HG03520 (cell line): ENCODE measurements around the gene TRAPPC2B.

Experiments used
- ATAC-seq: cut with Tn5 transposase; IDR thresholded peaks from one replicate; pipeline ENCODE4 v1.9.1; 2021; ENCODE audit warnings: mild to moderate bottlenecking, moderate library complexity; ENCODE audit not compliant: unreplicated experiment

Gene TRAPPC2B

DNA sequence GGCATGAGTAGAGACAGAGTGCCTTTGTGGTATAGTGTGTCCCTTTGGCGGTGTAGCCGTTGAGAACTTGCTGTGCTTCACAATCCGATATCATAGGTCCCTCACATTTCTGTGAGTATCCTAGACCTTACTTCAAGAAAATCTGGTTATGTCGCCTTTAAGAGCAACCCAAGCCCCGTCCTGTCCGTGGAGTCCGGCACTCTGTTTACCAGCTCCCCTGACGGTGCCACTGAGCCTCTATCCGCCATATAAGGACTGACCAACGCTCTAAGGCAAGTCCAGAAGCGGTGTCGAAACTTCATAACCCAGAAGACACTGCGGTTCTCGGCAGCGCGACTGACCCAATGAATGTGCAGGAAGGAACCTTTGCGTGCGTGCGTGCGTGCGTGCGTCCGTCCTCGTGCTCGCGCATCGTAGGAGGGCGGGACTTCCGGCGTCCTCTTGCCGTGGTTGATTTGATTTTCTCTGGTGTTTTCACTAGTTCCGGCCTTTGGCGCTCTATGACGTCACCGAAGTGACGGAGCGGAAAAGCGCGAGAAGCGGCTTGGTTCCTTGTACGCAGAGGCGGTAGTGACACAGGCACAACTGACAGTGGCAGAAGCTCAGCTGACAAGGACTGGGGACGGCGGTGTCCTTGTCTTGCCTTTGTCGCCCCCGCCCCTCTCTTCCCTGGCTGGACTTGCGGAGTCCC lies at the start of gene TRAPPC2B, which contains the start of gene ZNF547:
Gene TRAPPC2B (plus strand): TSS at position 555 of the 691 bp plus-strand sequence. CDS start 1,283 bp downstream, outside the sequence.
Gene ZNF547 (plus strand): TSS at position 555 of the 691 bp plus-strand sequence. CDS start 5,005 bp downstream, outside the sequence.
- ATAC-seq, result peak; percentile 91

DNA sequence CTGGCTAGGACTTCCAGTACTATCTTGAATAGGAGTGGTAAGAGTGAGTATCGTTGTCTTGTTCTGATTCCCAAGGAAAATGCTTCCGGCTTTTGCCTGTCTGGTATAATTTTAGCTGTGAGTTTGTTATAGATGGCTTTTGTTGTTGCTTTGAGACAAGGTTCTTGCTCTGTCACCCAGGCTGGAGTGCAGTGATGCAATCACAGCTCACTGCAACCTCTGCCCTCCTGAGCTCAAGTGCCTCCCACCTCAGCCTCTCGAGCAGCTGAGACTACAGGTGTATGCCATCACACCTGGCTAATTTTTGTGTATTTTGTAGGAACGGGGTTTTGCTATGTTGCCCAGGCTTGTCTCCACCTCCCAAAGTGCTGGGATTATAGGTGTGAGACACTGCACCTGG lies 49.2 kb upstream of the TRAPPC2B start:
- no peak for ATAC-seq

DNA sequence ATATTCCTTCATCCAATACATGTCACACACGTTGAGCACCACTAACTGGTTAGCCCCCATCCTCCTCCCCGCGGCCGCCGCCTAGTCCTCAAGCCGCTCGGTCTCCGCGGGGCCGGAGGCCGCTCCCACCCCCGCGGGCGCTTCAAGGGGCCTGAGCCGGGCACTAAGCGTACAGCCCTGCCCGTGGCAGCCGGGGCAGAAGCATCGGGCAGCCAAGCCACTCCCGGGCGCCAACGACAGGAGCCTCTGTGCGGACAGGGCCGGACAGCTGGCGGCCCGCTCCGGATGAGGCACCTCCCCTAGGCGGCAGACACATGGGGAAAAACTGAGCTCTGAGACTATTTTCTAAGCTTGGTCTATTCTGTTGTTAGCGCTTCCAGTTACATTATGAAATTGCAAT lies 45.8 kb upstream of the TRAPPC2B start:
- no peak for ATAC-seq

DNA sequence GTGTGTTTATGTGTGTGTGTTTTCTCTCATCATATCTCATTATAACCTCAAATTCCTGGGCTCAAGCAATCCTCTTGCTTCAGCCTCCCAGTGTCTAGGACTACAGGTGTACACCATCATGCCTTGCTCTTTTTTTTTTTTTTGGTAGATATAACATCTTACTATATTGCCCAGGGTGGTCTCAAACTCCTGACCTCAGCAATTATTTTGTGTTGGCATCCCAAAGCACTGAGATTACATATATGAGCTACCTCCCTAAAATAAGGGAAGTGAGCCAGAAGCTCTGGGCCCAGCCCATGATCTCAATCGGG lies 43.5 kb upstream of the TRAPPC2B start:
- ATAC-seq, result no peak

GRCh38 chr19:57320180-57321084 lies 42.9 kb upstream of the TRAPPC2B start, which contains the start of gene ZNF543:
TSS of gene ZNF543 (plus strand) at chr19:57320472. CDS start at chr19:57320854, 382 bp downstream.
- peak; percentile 95 for ATAC-seq

GRCh38 chr19:57321116-57321515 lies 42.2 kb upstream of the TRAPPC2B start:
- no peak for ATAC-seq

DNA sequence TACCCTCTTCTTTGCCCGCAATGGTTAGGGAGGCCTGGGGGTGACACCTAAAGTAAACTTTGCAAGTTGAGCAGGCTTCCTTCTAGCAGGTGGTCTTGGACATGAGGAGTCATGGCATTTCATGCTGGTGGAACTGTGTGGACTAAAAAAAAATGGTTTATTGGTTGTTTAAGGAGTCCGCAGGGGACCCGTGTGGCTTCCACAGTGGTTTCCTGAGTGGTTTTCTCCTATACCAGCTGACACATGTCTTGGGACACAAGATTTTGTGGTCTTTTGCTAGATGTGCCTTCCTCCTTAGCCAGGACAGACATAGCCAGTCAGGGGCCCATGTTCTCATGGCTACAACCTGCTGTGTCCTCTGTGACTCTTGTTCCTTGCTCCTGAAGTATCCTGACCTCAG lies 41.6 kb upstream of the TRAPPC2B start:
- ATAC-seq, result no peak

GRCh38 chr19:57324992-57325391 lies 38.4 kb upstream of the TRAPPC2B start:
- ATAC-seq, result no peak

DNA sequence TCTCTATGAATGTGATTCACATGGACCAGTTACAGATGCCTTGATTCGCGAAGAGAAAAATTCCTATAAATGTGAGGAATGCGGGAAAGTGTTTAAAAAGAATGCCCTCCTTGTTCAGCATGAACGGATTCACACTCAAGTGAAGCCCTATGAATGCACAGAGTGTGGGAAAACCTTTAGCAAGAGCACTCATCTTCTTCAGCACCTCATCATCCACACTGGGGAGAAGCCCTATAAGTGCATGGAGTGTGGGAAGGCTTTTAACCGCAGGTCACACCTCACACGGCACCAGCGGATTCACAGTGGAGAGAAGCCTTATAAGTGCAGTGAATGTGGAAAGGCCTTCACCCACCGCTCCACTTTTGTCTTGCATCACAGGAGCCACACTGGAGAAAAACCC lies 35.4 kb upstream of the TRAPPC2B start:
- ATAC-seq, result no peak

DNA sequence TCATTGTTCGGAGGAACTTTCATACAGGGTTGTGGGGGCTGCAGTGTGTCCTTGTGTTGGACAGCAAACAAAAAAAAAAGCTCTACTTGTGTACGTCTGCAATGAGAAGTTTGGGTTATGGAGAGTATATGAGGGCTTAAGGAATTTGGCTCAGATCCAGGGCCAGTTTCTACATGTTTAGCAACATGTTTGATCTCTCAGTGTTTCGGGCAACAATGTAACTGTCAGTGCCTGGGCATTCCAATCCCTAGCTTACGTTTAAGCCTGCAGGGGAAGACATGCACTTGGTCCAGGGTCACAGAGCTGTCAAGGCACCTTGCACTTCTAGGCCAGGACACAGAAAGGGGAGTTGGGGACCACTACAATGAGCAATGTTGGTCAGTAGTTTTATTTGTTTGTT lies 29.2 kb upstream of the TRAPPC2B start:
- ATAC-seq, result no peak

DNA sequence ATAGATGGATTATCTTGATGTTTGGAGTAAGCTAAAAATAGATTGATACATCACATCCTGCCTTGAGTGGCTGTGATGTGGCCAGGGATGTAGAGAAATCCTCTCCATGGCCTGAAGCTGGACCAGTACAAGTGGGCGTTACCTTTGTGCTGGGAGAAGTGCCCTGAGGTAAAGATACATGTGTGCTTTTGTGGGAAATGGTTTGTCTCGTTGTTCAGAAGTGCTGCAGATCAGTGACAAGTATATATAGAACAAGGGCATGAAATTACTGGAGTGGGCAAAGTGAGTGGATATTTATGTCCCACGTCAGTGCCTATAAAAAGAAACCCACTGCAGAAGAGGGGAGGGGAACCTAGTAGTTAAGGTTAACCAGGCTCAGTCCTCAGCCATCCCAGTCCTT lies 24.5 kb upstream of the TRAPPC2B start:
- ATAC-seq, result no peak

DNA sequence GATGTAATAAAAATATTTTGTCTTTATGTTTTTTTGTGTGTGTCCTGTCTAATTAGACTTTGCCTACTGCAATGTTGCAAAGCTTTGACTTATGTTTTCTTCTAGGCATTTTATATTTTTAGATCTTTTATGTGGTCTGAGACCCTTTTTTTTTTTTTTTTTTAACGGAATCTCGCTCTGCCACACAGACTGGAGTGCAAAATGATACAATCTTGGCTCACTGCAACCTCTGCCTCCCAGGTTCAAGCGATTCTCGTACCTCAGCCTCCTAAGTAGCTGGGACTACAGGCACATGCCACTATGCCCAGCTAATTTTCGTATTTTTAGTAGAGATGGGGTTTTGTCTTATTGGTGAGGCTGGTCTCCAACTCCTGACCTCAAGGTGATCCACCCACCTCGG lies 20.8 kb upstream of the TRAPPC2B start:
- ATAC-seq, result no peak

DNA sequence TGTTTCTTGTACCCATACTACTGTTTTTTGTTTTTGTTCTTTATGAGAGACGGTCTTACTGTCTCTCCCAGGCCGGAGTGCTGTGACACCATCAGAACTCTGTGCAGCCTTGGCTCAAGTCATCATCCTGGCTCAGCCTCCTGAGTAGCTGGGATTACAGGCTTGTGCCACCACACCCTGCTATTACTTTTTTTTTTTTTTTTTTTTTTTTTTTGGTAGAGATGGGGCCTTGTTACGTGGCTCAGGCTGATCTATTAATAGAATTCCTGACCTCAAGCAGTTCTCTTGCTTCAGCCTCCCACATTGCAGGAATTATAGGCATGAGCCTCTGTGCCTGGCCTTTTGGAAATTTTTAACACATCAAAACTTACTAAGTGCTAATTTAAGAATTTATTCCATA lies 15.2 kb upstream of the TRAPPC2B start:
- no peak for ATAC-seq

DNA sequence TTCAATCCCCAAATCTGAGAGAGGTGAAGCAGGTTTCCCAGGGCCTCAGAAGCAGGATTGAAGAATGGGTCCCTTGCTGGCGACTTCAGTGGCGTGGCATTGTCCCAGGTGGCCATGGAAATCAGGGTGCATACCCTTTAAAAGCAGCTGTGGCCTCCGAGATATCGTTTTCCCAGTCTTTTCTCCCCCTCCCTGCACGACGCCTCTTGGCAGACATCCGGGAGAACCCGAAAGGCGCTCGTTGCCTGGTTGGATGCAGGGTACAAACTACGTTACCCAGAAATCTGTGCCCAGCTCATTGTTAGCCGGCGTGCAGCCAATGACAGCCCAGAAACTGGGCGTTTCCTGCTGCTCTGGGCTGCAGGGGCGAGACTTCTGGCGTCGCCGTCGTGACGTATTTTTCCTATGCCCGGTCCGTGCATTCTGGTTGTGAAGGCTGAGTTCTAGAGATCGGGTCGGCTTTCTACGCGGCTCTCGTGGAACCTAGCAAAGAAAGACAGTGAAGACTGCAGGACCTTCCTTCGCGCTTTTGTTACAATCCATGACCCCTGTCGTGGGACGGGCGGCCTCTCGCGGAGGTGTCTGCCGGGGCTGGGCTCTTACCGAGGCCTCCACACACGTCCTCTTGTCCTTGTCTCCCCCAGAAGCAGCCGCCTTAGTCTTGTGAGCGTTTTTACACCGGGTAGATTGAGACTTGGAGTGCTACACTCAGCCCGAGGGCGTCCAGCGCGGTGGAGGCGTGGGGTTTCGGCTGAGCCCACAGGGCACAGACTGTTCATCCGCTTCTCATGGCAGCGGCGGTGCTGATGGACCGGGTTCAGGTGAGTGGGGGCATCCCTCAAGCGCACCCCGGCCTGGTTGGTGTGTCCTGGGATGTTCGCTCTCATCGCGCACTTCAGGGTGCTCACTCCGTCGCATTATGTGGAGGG lies 12.2 kb upstream of the TRAPPC2B start, which contains the start of gene ZNF304:
Gene ZNF304 (plus strand): TSS at position 395 of the 929 bp plus-strand sequence. CDS start 394 bp downstream, at position 789.
- ATAC-seq, result peak; percentile 89

- no peak for ATAC-seq
Measured at GRCh38 chr19:57351867-57352266, 11.5 kb upstream of the TRAPPC2B start.

DNA sequence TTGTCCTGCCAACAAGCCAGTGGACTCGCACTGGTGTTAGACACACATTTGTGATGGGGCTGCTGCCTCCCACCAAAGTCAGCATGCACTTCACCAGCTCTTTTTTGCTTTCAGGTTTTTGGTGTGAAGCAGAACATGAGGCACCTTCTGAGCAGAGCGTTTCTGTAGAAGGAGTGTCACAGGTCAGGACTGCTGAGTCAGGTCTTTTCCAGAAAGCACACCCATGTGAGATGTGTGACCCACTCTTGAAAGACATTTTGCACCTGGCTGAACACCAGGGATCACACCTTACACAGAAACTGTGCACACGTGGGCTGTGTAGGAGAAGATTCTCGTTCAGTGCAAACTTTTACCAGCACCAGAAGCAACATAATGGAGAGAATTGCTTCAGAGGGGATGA lies 7.4 kb upstream of the TRAPPC2B start:
- no peak for ATAC-seq

- no peak for ATAC-seq
Measured at GRCh38 chr19:57357406-57357805, 5.9 kb upstream of the TRAPPC2B start.

GRCh38 chr19:57359300-57359699 lies 4.1 kb upstream of the TRAPPC2B start:
- no peak for ATAC-seq

- ATAC-seq, result no peak
Measured at GRCh38 chr19:57362419-57362818, 932 bp upstream of the TRAPPC2B start.

DNA sequence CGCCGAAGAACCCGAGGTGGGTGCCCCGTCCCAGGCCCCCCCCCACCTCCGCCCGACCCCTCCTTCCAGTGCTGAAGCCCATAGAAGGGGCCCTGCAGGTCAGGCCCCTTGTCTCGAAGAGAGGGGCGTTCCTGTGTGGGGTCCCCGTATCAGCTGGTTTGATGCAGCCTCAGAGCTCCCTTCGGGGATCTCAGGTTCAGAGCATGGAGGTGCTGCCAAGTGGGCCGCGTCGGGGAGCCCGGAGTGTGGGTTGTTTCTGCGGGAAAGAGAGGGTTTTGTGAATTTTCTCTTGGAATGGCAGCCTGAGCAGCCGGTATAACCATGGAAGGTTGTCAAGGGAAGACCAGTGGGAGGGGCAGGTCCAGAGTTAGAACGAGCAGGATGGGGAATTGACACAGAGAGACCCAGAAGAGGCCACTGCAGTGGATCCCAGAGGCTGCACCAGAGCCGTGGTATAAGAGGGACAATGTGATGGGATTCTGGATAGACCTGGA lies 384 bp downstream of the TRAPPC2B start:
- no peak for ATAC-seq

DNA sequence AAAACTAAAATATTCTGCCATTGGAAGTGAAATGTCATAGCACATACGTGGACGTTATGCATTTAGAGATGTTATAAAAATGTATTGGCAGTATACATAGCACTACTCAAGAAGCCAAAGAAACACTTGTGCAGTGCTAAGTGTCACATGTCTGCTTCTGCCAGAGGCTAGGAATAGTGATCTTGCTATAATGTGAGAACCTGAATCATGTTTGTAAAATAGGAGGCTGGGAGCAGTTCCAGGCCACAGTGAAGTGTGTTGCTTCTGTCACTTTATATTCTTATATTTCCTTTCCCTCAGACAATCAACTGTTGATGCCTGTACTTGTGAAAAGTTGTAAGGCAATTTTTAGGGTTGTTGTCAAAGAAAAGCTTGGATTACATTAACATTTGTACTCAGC lies 3.4 kb downstream of the TRAPPC2B start:
- no peak for ATAC-seq
